Measurements from ENCODE around the gene RAMACL. TPM values are rescaled to one million over a fixed set of nuclear protein-coding genes. Genes with fewer than 3 reads are reported as not detected.

Gene RAMACL
- total RNA-seq, 6 donors from 2014 or later: 3.7 to 13.0 (median 7.9) TPM

DNA sequence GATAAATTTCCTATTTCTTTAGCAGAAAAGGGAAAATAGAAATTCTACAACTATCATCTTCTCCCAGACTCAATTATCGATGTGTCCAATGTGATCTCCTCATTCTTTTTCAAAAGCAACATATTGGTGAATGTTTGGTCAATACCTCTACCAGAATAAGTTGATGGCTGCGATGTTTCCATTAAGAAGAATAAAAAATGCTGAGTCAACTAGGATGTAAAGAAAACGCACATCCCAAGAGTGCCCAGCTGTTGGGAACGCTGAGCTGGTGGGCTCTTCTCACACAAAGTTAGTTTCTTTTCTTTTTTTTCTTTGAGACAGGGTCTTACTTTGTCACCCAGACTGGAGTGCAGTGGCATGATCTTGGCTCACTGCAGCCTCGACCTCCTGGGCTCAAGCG lies 39.8 kb downstream of the RAMACL start:
- DNase-seq (no peak), ATAC-seq (ENCODE audit: low FRiP score in 2 of 2) (no peak)
- Histone ChIP-seq H3K36me3 (peaks cover 0 to 32% (median 11%) of the 10 kb centered on the region in 4 donors), H3K27ac (no peak overlapping the region), H3K27me3 (no peaks in the 10 kb centered on the region), H3K4me1 (peaks cover 0 to 10% (median 6%) of the 10 kb centered on the region in 4 donors), H3K4me3 (no peak overlapping the region), H3K9me3 (no peaks in the 10 kb centered on the region)
- WGBS, 2 donors: 96 to 97% methylated on average over 6 of the region's 6 CpGs
- TF ChIP-seq, protein P1, sequence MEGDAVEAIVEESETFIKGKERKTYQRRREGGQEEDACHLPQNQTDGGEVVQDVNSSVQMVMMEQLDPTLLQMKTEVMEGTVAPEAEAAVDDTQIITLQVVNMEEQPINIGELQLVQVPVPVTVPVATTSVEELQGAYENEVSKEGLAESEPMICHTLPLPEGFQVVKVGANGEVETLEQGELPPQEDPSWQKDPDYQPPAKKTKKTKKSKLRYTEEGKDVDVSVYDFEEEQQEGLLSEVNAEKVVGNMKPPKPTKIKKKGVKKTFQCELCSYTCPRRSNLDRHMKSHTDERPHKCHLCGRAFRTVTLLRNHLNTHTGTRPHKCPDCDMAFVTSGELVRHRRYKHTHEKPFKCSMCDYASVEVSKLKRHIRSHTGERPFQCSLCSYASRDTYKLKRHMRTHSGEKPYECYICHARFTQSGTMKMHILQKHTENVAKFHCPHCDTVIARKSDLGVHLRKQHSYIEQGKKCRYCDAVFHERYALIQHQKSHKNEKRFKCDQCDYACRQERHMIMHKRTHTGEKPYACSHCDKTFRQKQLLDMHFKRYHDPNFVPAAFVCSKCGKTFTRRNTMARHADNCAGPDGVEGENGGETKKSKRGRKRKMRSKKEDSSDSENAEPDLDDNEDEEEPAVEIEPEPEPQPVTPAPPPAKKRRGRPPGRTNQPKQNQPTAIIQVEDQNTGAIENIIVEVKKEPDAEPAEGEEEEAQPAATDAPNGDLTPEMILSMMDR (IDR thresholded peaks at IDR 0.05): no peak
- no peak for TF ChIP-seq POLR2A (IDR thresholded peaks at IDR 0.05)
- no peak for TF ChIP-seq POLR2AphosphoS5 (IDR thresholded peaks at IDR 0.05)
- TF ChIP-seq EP300 (IDR thresholded peaks at IDR 0.05): no peak

DNA sequence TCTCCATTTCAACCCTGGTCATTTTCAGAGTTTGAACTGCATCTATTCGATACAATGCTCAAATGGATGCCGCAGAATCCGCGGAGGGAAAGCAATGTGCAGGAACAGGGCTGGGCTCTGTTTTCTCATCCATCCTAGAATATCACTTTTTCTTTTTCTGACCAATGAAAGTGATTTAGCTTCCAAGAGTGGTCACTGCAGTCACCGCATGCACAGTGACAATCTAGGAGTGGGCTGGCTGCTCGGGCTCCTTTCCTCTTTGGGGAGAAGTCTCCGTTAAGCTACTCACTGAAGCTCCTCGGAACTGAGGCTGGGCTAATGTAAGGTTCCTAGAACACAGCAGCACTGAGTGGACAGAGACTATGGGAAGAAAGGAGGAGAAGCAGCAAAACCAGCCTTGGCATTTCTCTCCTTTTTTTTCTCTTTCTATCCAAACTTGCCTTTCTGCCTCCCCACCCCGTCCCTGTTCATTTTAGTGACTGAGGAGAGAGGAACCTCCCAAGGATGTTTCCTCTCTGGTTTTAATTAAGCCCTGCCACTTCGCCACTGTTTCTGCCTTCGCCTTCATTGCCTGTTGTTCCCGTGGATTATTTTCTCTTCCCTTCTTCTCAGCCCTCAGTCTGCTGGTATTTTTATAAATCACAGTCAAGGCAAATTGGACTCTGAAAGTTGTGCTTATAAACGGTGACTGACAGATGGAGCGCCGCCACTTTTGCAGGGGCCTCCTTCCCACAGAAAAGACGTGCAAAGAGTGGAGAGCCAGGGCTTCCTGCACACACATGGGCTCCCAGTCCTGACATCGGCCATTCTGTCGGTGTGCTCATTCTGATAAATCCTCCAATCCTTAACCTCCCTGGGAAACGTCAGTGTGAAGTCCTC lies 41.1 kb downstream of the RAMACL start:
- Histone ChIP-seq H3K4me3 (no peak overlapping the region), H3K27ac (no peak overlapping the region), H3K36me3 (peaks cover 0 to 32% (median 11%) of the 10 kb centered on the region in 4 donors), H3K27me3 (no peaks in the 10 kb centered on the region), H3K4me1 (peaks cover 0 to 21% (median 12%) of the 10 kb centered on the region in 4 donors), H3K9me3 (no peaks in the 10 kb centered on the region)
- ATAC-seq (ENCODE audit: low FRiP score in 2 of 2): no peak
- WGBS, 2 donors: 93 to 96% methylated on average over 19 of the region's 19 CpGs
- TF ChIP-seq POLR2A (IDR thresholded peaks at IDR 0.05) (no peak), EP300 (IDR thresholded peaks at IDR 0.05) (no peak), POLR2AphosphoS5 (IDR thresholded peaks at IDR 0.05) (no peak)
- TF ChIP-seq, protein P1 (IDR thresholded peaks at IDR 0.05): no peak
- DNase-seq: no peak

DNA sequence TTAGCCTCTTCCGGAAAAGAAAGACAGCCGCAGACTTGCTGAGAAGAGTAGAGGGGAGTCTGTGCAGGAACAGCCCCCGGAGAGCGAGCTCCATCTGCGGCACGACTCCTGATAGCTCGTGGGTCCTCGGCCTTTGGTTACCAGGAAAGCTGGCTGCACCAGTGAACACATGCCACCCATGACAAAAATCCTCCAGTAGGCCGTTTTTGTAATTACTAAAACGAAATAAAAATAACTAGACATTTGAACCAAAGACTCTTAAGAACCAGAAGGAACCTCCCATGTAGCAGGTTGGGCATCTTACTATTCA lies 42.2 kb downstream of the RAMACL start:
- no peak for ATAC-seq (ENCODE audit: low FRiP score in 2 of 2)
- 94 to 95% methylated on average over 10 of the region's 10 CpGs for WGBS, 2 donors
- TF ChIP-seq, protein P1 (IDR thresholded peaks at IDR 0.05): no peak
- TF ChIP-seq EP300 (IDR thresholded peaks at IDR 0.05): no peak
- TF ChIP-seq POLR2AphosphoS5 (IDR thresholded peaks at IDR 0.05): no peak
- TF ChIP-seq POLR2A (IDR thresholded peaks at IDR 0.05): no peak
- no peak for DNase-seq
- Histone ChIP-seq H3K27ac (no peak overlapping the region), H3K4me3 (no peak overlapping the region), H3K27me3 (no peaks in the 10 kb centered on the region), H3K36me3 (peaks cover 0 to 32% (median 11%) of the 10 kb centered on the region in 4 donors), H3K9me3 (no peaks in the 10 kb centered on the region), H3K4me1 (peaks cover 0 to 24% (median 17%) of the 10 kb centered on the region in 4 donors)

DNA sequence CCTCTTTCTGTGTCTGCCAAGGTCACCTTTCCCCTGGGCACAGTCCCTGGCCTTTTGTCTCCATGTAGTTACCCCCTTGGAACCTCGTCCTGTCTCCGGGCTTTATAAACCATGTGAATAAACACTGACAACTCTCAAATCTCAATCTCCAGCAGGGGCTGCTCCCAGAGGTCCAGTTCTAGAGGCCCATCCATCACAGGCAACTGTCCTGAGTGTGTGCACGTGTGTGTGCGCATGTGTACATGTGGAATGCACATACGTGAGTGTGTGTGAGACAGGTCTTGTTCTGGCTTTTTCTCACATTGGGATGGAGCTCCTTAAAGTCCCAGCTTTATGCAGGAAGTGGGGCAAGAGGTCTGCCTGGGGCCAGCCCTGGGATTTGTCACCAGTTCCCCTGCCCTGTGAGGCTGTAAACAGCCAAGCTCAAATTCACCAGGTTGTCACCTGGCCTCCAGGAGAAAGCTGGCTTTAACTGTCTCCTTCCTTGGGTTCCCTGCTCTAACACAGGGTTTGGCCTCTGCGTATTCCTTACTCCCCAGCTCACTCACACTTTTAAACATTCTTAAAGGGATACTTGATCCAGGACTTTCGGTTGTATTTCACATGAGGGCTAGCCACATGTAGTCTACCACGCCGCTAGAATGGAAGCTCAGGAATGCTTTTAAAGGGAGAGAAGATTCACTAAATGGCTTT lies 42.7 kb downstream of the RAMACL start:
- WGBS, 2 donors: 89 to 92% methylated on average over 9 of the region's 9 CpGs
- Histone ChIP-seq H3K27ac (peak overlapping the region in 1 of 4 donors; percentile 32), H3K4me3 (no peak overlapping the region), H3K4me1 (peaks cover 0 to 24% (median 17%) of the 10 kb centered on the region in 4 donors), H3K9me3 (no peaks in the 10 kb centered on the region), H3K27me3 (no peaks in the 10 kb centered on the region), H3K36me3 (peaks cover 0 to 34% (median 11%) of the 10 kb centered on the region in 4 donors)
- TF ChIP-seq EP300 (IDR thresholded peaks at IDR 0.05) (no peak), POLR2A (IDR thresholded peaks at IDR 0.05) (no peak), POLR2AphosphoS5 (IDR thresholded peaks at IDR 0.05) (no peak)
- TF ChIP-seq, protein P1 (IDR thresholded peaks at IDR 0.05): no peak
- no peak for ATAC-seq (ENCODE audit: low FRiP score in 2 of 2)
- no peak for DNase-seq

Measured in upper lobe of left lung (tissue), 6 donors.